NOMO-1 (cell line): ENCODE results near the gene PSENEN.

ENCODE experiments used
- DNase-seq, 2 experiments: peaks; one replicate each; lab custom pipeline; 2025; ENCODE audit not compliant: unreplicated experiment in 2 of 2; lab: John Stamatoyannopoulos, UW

The PSENEN gene

GRCh38 chr19:35750167-35750566, 4.7 kb downstream of the PSENEN start:
- no peak for DNase-seq

- no peak for DNase-seq
Observed at GRCh38 chr19:35751839-35752745, 6.6 kb downstream of the PSENEN start.

GRCh38 chr19:35752746-35753350, 7.4 kb downstream of the PSENEN start:
- DNase-seq: no peak

- no peak for DNase-seq
Observed at GRCh38 chr19:35753634-35754369, 8.4 kb downstream of the PSENEN start.

GRCh38 chr19:35754370-35755130, 9.1 kb downstream of the PSENEN start:
- DNase-seq: no peak

- no peak for DNase-seq
Observed at GRCh38 chr19:35755131-35755549, 9.7 kb downstream of the PSENEN start.

- DNase-seq: no peak
Observed at GRCh38 chr19:35755550-35756376, 10.3 kb downstream of the PSENEN start.

GRCh38 chr19:35756377-35757230, 11.2 kb downstream of the PSENEN start, which contains the start of gene HSPB6:
Gene HSPB6 (minus strand): TSS chr19:35757029. CDS start chr19:35757008, 21 bp downstream.
- no peak for DNase-seq

- DNase-seq: no peak
Observed at GRCh38 chr19:35757231-35757748, 11.8 kb downstream of the PSENEN start.

- peak; percentile 98 to 99 for DNase-seq
Observed at GRCh38 chr19:35757749-35758608, 12.5 kb downstream of the PSENEN start, which contains the start of gene PROSER3. Gene PROSER3 (plus strand): TSS chr19:35758176. CDS start chr19:35758216, 40 bp downstream.

GRCh38 chr19:35759697-35760096, 14.2 kb downstream of the PSENEN start:
- no peak for DNase-seq

- no peak for DNase-seq
Observed at GRCh38 chr19:35760711-35761349, 15.4 kb downstream of the PSENEN start.

GRCh38 chr19:35764432-35765315, 19.2 kb downstream of the PSENEN start:
- no peak for DNase-seq

- no peak for DNase-seq
Observed at GRCh38 chr19:35766571-35767104, 21.2 kb downstream of the PSENEN start.

- no peak for DNase-seq
Observed at GRCh38 chr19:35767288-35768081, 22.0 kb downstream of the PSENEN start.
